ENCODE results near the gene USP25. TPM values are rescaled to one million over a fixed set of nuclear protein-coding genes. Genes with fewer than 3 reads are reported as not detected.

USP25 gene
- total and polyA plus RNA-seq, 2 experiments from 2014 or later, result 18.7 to 59.5 TPM

DNA sequence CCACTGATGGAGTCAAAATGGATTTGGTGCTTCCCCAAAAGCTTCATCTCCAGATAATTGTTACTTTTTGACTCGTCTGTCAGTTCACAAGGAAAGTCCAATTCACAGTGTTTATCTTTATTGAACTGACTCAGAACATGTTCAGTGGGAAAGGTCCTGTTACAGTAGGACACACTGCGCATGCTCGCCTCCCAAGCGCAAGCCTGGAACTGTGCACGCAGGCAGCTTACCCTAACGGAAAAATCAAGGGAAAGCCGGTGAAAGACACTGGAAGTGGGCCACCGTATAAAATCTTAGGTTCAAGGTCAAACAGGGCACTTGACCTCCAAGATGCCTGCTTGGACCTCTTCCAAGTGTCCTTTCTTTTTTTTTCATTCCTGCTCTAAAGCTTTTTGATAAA is 174.6 kb downstream of the USP25 start:
- Histone ChIP-seq H3K4me1 (ENCODE audit: insufficient read depth) (no peaks in the 10 kb centered on the region), H3K9me3 (ENCODE audit: low read depth) (peaks cover 4% of the 10 kb centered on the region), H3K79me2 (no peaks in the 10 kb centered on the region), H3K27me3 (no peaks in the 10 kb centered on the region), H3K4me2 (no peak overlapping the region), H4K20me1 (ENCODE audit: insufficient read depth, poor library complexity, severe bottlenecking) (no peaks in the 10 kb centered on the region), H3K36me3 (replicated peaks; ENCODE audit: insufficient read depth, low read depth) (no peaks in the 10 kb centered on the region), H3K27ac (no peak overlapping the region), H2AFZ (no peak overlapping the region), H3K9me2 (replicated peaks; ENCODE audit: insufficient read depth) (no peaks in the 10 kb centered on the region), H3K4me3 (no peak overlapping the region)
- WGBS (ENCODE audit: low lambda C conversion rate, missing lambda C conversion rate), result 93% methylated on average over 8 of the region's 8 CpGs
- no peak for DNase-seq (ENCODE audit: low spot score)
- TF ChIP-seq, protein P1, sequence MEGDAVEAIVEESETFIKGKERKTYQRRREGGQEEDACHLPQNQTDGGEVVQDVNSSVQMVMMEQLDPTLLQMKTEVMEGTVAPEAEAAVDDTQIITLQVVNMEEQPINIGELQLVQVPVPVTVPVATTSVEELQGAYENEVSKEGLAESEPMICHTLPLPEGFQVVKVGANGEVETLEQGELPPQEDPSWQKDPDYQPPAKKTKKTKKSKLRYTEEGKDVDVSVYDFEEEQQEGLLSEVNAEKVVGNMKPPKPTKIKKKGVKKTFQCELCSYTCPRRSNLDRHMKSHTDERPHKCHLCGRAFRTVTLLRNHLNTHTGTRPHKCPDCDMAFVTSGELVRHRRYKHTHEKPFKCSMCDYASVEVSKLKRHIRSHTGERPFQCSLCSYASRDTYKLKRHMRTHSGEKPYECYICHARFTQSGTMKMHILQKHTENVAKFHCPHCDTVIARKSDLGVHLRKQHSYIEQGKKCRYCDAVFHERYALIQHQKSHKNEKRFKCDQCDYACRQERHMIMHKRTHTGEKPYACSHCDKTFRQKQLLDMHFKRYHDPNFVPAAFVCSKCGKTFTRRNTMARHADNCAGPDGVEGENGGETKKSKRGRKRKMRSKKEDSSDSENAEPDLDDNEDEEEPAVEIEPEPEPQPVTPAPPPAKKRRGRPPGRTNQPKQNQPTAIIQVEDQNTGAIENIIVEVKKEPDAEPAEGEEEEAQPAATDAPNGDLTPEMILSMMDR (IDR thresholded peaks at IDR 0.05; ENCODE audit: poor library complexity), result no peak
- TF ChIP-seq EZH2phosphoT487 (IDR thresholded peaks at IDR 0.05; ENCODE audit: low read depth, severe bottlenecking, unreplicated experiment) (no peak), EZH2 (IDR thresholded peaks at IDR 0.05; ENCODE audit: borderline replicate concordance) (no peak)

DNA sequence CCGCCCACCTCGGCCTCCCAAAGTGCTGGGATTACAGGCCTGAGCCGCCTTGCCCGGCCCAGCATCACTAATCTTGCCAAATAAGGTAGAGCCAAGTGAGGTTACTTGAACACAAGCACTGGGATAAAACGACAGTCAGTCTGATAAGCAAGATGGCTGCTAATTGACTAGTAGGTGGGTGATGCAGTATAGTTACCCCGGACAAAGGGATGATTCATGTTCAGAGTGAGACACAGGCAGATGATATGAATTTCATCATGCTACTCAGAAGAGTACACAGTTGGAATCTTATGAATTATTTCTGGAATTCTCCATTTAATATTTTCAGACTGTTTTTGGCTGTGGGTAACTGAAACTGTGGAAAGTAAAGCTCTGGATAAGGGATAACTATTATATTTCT is 178.4 kb downstream of the USP25 start:
- TF ChIP-seq, protein P1 (IDR thresholded peaks at IDR 0.05; ENCODE audit: poor library complexity), result no peak
- no peak for TF ChIP-seq EZH2 (IDR thresholded peaks at IDR 0.05; ENCODE audit: borderline replicate concordance)
- no peak for TF ChIP-seq EZH2phosphoT487 (IDR thresholded peaks at IDR 0.05; ENCODE audit: low read depth, severe bottlenecking, unreplicated experiment)
- Histone ChIP-seq H3K36me3 (replicated peaks; ENCODE audit: insufficient read depth, low read depth) (no peaks in the 10 kb centered on the region), H3K27me3 (no peaks in the 10 kb centered on the region), H3K9me2 (replicated peaks; ENCODE audit: insufficient read depth) (no peaks in the 10 kb centered on the region), H4K20me1 (ENCODE audit: insufficient read depth, poor library complexity, severe bottlenecking) (no peaks in the 10 kb centered on the region), H3K79me2 (no peaks in the 10 kb centered on the region), H3K27ac (no peak overlapping the region), H3K4me2 (no peak overlapping the region), H3K9me3 (ENCODE audit: low read depth) (no peaks in the 10 kb centered on the region), H3K4me1 (ENCODE audit: insufficient read depth) (no peaks in the 10 kb centered on the region), H3K4me3 (no peak overlapping the region), H2AFZ (no peak overlapping the region)
- no peak for DNase-seq (ENCODE audit: low spot score)
- 84% methylated on average over 6 of the region's 6 CpGs for WGBS (ENCODE audit: low lambda C conversion rate, missing lambda C conversion rate)

DNA sequence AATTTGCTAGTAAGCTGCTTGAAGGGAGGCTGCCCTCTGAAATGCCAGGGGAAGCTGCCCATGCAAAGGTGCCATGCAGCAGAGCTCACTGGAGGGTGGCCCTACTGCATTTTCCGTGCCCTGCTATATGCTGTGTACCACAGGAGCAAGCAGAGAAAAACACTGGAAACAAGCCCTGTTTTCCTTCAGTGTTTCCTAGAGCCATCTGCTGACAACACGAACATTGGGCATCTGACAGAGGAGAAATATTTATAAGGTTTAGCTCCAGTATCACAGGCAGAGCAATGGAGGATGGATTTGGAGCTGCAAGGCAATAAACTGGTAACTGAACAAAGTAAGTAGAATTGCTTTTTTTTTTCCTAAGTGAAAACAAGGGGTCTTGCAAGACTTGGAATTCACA is 198.4 kb downstream of the USP25 start:
- Histone ChIP-seq H3K4me1 (ENCODE audit: insufficient read depth) (no peaks in the 10 kb centered on the region), H3K27me3 (no peaks in the 10 kb centered on the region), H2AFZ (no peak overlapping the region), H3K4me2 (no peak overlapping the region), H3K79me2 (no peaks in the 10 kb centered on the region), H3K36me3 (replicated peaks; ENCODE audit: insufficient read depth, low read depth) (no peaks in the 10 kb centered on the region), H3K9me2 (replicated peaks; ENCODE audit: insufficient read depth) (no peaks in the 10 kb centered on the region), H3K4me3 (no peak overlapping the region), H4K20me1 (ENCODE audit: insufficient read depth, poor library complexity, severe bottlenecking) (no peaks in the 10 kb centered on the region), H3K9me3 (ENCODE audit: low read depth) (no peaks in the 10 kb centered on the region), H3K27ac (peak overlapping the region; percentile 18)
- 81% methylated on average over 2 of the region's 2 CpGs for WGBS (ENCODE audit: low lambda C conversion rate, missing lambda C conversion rate)
- no peak for DNase-seq (ENCODE audit: low spot score)
- TF ChIP-seq EZH2 (IDR thresholded peaks at IDR 0.05; ENCODE audit: borderline replicate concordance), result no peak
- TF ChIP-seq, protein P1 (IDR thresholded peaks at IDR 0.05; ENCODE audit: poor library complexity), result no peak
- TF ChIP-seq EZH2phosphoT487 (IDR thresholded peaks at IDR 0.05; ENCODE audit: low read depth, severe bottlenecking, unreplicated experiment), result no peak

Measured in hepatocyte (in vitro differentiated cells).